Stimulated activated naive CD8-positive, alpha-beta T cell treated with anti-CD3 and anti-CD28 coated beads, Interleukin-15, amount 100 ng/mL, for 72 hours (primary cell): ENCODE measurements around the gene UBAC2.

Source experiments
- ATAC-seq: fragments of 150-1000 bp; cut with Tn5 transposase; 2 replicates; pipeline ENCODE4 v1.10.0; 2021; ENCODE audit warnings: mild to moderate bottlenecking, moderate library complexity
- DNase-seq, 2 donors: peaks; one replicate each; pipeline ENCODE4 v3.0.0; 2021 to 2022
- H3K27ac Mint-ChIP-seq, 2 donors: one replicate each; pipeline ENCODE4 v1.8.0; 2022; ENCODE audit warnings: mild to moderate bottlenecking in 2 of 2, mixed read lengths in 2 of 2, moderate library complexity in 2 of 2
- H3K27me3 Mint-ChIP-seq: one replicate; pipeline ENCODE4 v1.8.0; 2022; ENCODE audit warnings: mixed read lengths
- H3K4me1 Mint-ChIP-seq: one replicate; pipeline ENCODE4 v1.8.0; 2022; ENCODE audit warnings: mild to moderate bottlenecking, mixed read lengths
- H3K4me3 Mint-ChIP-seq, 2 donors: one replicate each; pipeline ENCODE4 v1.8.0; 2022; ENCODE audit warnings: mild to moderate bottlenecking in 2 of 2, mixed read lengths in 2 of 2, moderate library complexity in 1 of 2
- H3K9me3 Mint-ChIP-seq, 2 donors: one replicate each; pipeline ENCODE4 v1.8.0; 2022; ENCODE audit warnings: mixed read lengths in 2 of 2

The UBAC2 gene

DNA sequence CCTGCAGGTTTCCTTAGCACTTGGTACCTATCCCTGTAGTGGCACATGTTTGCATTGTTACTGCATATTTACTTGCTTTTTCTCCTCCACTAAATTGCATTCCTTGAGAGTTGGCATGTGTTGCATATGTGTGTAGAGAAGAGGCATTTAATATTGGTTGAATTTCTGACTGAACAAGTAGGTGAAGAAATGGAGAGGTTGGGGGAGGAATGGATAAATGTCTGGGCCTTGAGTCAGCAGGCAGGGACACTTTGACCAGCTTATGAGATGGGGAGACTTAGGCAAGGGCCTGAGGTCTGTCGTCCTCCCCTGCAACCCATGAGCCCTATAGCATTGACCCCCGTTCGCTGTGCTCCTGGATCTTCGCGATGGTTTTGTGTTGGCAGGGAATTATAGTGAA, 59.6 kb downstream of the UBAC2 start:
- Mint-ChIP-seq H3K27ac (peak overlapping the region in 1 of 2 donors; percentile 29), H3K4me3 (peak overlapping the region; percentile 34 to 91), H3K9me3 (no peaks in the 10 kb centered on the region)

DNA sequence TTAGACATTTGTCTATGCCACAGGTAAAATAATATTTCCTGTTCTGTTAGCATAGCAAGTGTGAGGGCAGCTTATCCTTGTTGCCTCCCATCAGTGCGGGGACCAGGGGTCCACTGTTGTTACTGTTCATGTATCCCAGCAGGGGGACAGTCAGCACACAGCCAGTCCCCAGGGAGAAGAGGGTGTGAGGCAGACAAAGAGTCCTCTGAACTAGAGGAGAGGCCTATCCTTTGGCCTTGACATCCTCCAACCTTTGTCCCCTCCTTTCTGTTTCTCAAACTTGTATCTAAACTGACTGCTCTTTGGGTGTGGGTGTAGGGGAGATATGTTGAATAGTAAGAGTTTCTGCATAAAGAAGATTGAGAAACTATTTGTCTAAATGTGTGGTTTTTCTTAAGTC, 60.4 kb downstream of the UBAC2 start:
- no peaks in the 10 kb centered on the region for H3K9me3 Mint-ChIP-seq
- no peak for ATAC-seq
- peaks cover 77% of the 10 kb centered on the region for H3K4me1 Mint-ChIP-seq
- H3K4me3 Mint-ChIP-seq, result no peak overlapping the region
- H3K27ac Mint-ChIP-seq, result peak overlapping the region; percentile 3 to 59
- no peaks in the 10 kb centered on the region for H3K27me3 Mint-ChIP-seq
- no peak for DNase-seq

More for the DNA sequence above, 59.6 kb downstream of the UBAC2 start:
- H3K4me1 Mint-ChIP-seq, result peaks cover 73% of the 10 kb centered on the region
- DNase-seq (no peak), ATAC-seq (no peak)
- H3K27me3 Mint-ChIP-seq, result no peaks in the 10 kb centered on the region

DNA sequence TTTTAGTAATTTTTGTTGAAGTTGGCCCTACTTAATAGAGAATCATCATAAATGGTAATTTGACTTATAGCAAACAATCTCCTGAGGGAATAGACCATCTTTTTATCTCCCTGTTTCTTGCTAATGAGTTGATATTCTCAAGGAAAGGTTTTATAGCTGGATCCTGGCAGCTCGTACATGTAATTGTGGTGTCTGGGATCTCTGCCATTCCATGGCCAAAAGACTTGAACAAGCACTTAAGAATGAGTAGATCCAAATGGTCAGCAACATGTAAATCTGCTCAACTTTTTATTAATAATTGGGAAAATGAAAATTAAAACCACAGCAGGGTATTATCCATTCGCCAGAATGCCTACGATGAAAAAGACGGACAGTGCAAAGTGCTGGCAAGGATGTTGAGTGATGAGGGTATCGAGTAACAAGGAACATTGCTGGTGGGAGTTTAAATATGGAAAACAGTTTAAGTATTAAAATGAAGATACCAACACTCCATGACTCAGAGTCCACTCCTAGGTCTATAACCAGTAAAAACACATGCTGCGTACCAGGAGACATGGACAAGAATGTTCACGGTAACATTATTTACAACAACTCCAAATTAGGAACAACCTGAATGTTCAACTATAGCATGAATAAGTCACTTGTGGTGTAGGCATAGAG, 62.6 kb downstream of the UBAC2 start:
- no peaks in the 10 kb centered on the region for H3K27me3 Mint-ChIP-seq
- H3K9me3 Mint-ChIP-seq, result no peaks in the 10 kb centered on the region
- peaks cover 74% of the 10 kb centered on the region for H3K4me1 Mint-ChIP-seq
- H3K4me3 Mint-ChIP-seq, result no peak overlapping the region
- no peak for ATAC-seq
- H3K27ac Mint-ChIP-seq, result no peak overlapping the region
- DNase-seq, result no peak

DNA sequence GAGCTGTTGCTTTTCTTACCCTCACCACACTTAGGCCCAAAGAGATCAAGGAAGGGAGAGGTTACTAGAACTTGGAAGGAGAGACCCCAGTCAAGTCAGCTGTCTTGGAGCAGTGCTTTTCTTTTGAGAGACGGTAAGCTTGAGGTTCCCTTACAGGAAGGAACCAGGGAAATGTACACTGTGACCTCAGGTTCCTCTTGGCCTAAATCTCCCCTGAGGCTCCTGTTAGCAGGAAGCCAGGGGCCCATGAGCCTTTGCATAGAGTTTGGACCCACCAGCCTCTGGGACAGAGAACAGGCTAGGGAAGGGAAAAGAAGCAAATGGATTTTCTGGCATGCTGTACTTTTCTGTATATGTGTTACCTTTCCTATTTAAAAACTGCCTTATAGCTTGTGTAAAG, 63.4 kb downstream of the UBAC2 start:
- Mint-ChIP-seq H3K4me1 (peaks cover 73% of the 10 kb centered on the region), H3K27me3 (no peaks in the 10 kb centered on the region), H3K9me3 (no peaks in the 10 kb centered on the region), H3K27ac (peak overlapping the region in 1 of 2 donors; percentile 28), H3K4me3 (no peak overlapping the region)
- ATAC-seq (peak; percentile 21), DNase-seq (no peak)

DNA sequence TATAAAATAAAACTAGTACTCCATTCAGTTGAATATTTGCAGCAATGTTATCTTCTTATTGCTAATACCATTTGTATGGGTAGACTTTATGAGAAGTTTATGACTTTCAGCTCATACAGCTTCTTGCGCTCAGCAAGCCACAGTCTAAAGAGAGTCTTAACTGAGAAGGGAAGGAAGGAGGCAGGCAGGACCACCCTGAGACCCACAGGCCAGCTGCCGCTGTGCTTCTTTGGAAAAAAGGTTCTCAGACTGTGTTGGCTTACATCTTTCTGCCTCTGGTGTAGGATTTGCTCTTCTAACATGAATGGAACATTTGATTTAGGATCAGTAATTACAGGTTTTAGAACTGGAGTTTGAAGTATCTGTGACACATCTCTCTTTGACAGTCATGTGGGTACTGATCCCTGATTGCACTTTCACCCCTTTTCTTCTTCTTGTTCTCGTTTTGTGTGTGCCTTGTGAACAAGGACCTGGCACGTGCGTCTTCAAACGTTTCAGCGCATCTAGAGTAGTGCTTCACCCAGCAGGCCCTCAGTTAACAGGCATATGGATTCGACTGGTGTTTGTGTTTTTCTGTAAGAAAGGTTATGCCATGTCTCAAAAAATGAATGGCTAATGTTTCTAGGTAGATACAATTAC, 64.6 kb downstream of the UBAC2 start:
- ATAC-seq (peak; percentile 73), DNase-seq (peak in 1 of 2 donors; percentile 34)
- Mint-ChIP-seq H3K4me3 (peak overlapping the region in 1 of 2 donors; percentile 27), H3K27ac (peak overlapping the region; percentile 35 to 59), H3K4me1 (peaks cover 62% of the 10 kb centered on the region), H3K9me3 (no peaks in the 10 kb centered on the region), H3K27me3 (no peaks in the 10 kb centered on the region)

DNA sequence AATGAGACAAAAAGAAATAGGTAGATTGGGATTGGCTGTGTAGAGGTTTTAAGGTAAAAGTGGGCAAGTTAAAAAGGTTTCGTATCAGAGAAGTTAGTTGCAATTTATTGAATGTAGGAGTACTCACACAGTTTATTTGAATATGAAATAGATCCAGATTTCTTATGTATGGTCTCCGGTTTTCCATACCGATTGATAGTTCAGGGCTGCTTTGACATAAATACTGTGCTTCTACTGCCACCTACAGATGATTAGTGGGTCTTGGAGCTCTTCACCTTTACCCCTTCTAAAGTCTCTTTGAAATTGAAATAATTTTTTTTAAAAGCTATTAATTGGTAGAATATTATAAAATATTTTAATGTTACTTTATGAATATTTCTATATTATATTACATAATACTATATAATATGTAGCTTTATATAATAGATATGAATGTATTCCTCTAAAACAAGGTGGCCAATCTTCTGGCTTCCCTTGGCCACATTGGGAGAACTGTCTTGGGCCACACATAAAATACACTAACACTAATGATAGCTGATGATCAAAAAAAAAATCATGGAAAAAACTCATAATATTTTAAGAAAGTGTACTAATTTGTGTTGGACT, 65.3 kb downstream of the UBAC2 start:
- DNase-seq (no peak), ATAC-seq (peak; percentile 60)
- H3K4me3 Mint-ChIP-seq, result peak overlapping the region in 1 of 2 donors; percentile 27
- H3K27me3 Mint-ChIP-seq, result no peaks in the 10 kb centered on the region
- no peaks in the 10 kb centered on the region for H3K9me3 Mint-ChIP-seq
- peak overlapping the region in 1 of 2 donors; percentile 59 for H3K27ac Mint-ChIP-seq
- peaks cover 62% of the 10 kb centered on the region for H3K4me1 Mint-ChIP-seq

DNA sequence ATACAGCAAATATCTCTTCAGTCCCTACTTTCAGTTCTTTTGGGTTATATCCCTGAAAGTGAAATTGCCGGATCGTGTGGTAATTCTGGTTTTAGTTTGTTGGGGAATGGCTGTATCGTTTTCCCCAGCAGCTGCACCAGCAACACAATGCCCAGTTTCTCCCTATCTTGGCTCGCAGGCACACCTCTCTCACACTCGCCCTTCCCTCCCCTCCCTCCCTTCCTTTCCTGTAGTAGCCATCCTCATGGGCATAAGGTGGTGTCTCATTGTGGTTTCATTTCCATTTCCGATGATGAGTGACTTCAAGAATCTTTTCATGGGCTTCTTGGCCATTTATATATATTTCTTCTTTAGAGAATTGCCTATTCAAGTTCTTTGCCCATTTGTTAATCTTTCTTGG, 66.2 kb downstream of the UBAC2 start:
- no peak for ATAC-seq
- Mint-ChIP-seq H3K27me3 (no peaks in the 10 kb centered on the region), H3K4me3 (no peak overlapping the region), H3K4me1 (peaks cover 62% of the 10 kb centered on the region), H3K9me3 (no peaks in the 10 kb centered on the region), H3K27ac (no peak overlapping the region)
- DNase-seq, result no peak

DNA sequence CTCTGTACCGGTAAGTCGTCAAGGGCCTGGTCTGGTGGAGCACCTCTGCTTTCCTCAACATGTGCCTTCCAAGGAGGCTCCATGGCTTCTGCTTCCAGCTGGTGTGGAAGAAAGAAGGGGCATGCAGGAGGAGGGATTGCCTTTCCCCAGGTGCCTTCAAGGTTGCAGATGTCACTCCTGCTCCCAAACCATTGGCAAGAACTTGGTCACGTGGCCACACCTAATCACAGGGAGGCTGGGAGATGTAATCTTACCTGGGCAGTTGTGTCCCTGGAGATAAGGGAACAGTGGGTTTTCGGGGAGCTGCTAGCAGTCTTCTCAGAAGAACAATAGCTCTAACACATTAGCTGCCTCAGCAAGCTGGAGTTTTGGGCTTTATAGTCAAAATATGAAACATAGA, 67.3 kb downstream of the UBAC2 start:
- ATAC-seq (no peak), DNase-seq (no peak)
- peaks cover 0 to 10% of the 10 kb centered on the region in 2 donors for H3K9me3 Mint-ChIP-seq
- H3K27ac Mint-ChIP-seq, result peak overlapping the region; percentile 10 to 79
- peaks cover 66% of the 10 kb centered on the region for H3K4me1 Mint-ChIP-seq
- H3K4me3 Mint-ChIP-seq, result no peak overlapping the region
- H3K27me3 Mint-ChIP-seq, result no peaks in the 10 kb centered on the region

DNA sequence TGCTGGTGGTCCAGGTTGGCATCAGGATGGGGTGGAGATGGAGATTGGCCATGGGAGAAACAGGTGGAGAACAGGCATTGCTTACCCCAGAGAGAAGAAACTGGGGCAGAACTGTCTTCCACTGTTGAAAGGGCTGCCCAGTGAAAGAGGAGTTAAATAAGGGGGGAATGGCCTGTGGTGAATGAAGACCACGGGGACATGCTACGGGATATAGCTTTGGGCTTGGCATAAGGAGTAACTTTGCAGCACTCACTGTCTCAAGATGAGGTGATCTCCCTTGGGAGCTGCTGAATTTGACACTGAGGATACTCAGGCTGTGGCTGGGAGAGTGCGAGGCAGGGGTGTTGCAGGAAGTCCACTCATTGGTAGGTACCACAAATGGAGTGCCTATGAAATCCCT, 68.2 kb downstream of the UBAC2 start:
- Mint-ChIP-seq H3K9me3 (peaks cover 0 to 13% of the 10 kb centered on the region in 2 donors), H3K27me3 (no peaks in the 10 kb centered on the region), H3K4me1 (peaks cover 66% of the 10 kb centered on the region), H3K27ac (no peak overlapping the region), H3K4me3 (no peak overlapping the region)
- DNase-seq (no peak), ATAC-seq (no peak)

DNA sequence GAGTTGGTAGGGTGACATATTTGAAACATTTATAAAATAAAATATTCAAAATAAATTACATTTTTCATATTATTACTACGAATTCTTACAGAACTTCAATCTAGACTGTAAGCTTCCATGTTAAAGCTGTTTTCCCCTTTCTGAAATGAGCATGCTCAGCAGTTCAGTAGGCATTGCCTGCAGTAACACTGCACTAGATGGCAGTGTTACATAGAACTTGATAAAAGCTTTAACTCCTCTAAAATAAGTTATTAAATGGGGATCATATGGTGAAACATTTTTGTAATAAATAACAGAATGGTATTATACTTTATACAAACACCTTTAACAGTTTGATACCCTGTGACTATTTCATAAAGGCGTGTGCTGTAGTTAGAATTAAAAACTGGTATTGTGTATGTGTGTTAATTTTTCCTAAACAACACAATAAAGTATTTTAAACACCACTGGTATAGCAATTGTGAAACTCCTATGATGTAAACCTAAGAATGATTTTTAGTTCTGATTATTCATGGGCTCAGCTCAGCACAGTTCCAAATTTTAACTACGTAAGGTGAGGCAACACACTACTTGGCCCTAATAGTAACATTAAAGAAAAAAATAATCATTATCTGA, 69.1 kb downstream of the UBAC2 start:
- peak overlapping the region in 1 of 2 donors; percentile 17 for H3K4me3 Mint-ChIP-seq
- no peak for DNase-seq
- H3K27me3 Mint-ChIP-seq, result no peaks in the 10 kb centered on the region
- peak; percentile 74 for ATAC-seq
- H3K4me1 Mint-ChIP-seq, result peaks cover 66% of the 10 kb centered on the region
- peak overlapping the region in 1 of 2 donors; percentile 79 for H3K27ac Mint-ChIP-seq
- H3K9me3 Mint-ChIP-seq, result peaks cover 0 to 13% of the 10 kb centered on the region in 2 donors

DNA sequence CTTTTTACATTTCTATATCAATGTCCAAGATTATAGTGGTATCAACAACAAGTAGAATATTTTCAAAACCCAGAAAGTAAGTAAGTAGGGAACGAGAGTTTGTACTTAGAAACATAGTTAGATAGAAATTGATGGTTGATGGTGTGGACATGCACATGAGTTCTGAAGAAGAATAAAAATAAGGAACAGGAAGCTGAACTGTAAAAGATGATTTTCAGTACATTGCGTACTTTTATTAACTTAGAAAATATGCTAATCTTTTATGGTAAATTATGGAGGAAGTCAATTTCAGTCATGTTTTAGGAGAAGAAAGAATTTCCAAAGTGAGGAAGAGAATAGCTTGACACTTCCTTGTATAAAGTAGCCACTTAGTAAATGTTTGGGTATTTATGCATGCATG, 69.9 kb downstream of the UBAC2 start:
- H3K4me1 Mint-ChIP-seq, result peaks cover 66% of the 10 kb centered on the region
- H3K9me3 Mint-ChIP-seq, result peaks cover 0 to 13% of the 10 kb centered on the region in 2 donors
- H3K27me3 Mint-ChIP-seq, result no peaks in the 10 kb centered on the region
- ATAC-seq, result no peak
- no peak overlapping the region for H3K4me3 Mint-ChIP-seq
- peak overlapping the region in 1 of 2 donors; percentile 35 for H3K27ac Mint-ChIP-seq
- no peak for DNase-seq

DNA sequence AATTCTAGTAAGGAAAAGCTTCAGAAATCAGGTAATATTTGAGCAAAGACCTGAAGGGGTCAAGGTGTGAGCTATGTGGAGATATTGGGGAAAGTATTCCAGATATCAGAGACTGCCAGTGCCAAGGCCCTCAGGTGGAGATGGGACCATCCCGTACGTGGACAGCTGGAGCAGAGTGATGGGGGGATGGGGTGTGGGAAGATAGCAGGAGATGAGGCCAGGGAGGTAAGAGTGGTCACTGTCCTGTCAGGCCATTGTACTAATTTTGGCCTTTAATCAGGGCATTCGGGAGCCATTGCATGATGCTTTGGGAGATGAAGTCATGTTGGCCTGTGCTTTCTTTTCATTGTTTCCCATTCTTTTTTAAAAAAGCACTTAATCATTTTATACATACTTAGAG, 70.6 kb downstream of the UBAC2 start:
- peak overlapping the region; percentile 10 to 14 for H3K27ac Mint-ChIP-seq
- no peak for ATAC-seq
- H3K27me3 Mint-ChIP-seq, result no peaks in the 10 kb centered on the region
- H3K9me3 Mint-ChIP-seq, result peaks cover 0 to 13% of the 10 kb centered on the region in 2 donors
- peak overlapping the region in 1 of 2 donors; percentile 1 for H3K4me3 Mint-ChIP-seq
- no peak for DNase-seq
- peaks cover 68% of the 10 kb centered on the region for H3K4me1 Mint-ChIP-seq

DNA sequence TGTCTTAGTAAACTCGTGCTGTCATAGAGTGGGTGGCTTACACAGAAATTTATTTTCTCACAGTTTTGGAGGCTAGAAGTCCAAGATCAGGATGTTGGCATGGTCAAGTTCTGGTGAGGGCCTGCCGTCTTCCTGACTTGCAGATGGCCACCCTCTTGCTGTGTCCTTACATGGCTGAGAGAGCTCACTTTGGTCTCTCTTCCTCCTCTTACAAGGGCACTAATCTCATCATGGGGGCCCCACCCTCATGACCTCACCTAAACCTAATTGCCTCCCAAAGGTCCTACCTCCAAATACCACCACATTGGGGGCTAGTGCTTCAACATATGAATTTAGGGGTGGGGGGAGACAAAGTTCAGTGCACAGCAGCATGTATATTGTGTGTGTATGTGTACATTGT, 71.8 kb downstream of the UBAC2 start:
- DNase-seq (no peak), ATAC-seq (no peak)
- H3K4me3 Mint-ChIP-seq, result no peak overlapping the region
- peak overlapping the region in 1 of 2 donors; percentile 93 for H3K27ac Mint-ChIP-seq
- peaks cover 0 to 13% of the 10 kb centered on the region in 2 donors for H3K9me3 Mint-ChIP-seq
- H3K27me3 Mint-ChIP-seq, result no peaks in the 10 kb centered on the region
- peaks cover 80% of the 10 kb centered on the region for H3K4me1 Mint-ChIP-seq

DNA sequence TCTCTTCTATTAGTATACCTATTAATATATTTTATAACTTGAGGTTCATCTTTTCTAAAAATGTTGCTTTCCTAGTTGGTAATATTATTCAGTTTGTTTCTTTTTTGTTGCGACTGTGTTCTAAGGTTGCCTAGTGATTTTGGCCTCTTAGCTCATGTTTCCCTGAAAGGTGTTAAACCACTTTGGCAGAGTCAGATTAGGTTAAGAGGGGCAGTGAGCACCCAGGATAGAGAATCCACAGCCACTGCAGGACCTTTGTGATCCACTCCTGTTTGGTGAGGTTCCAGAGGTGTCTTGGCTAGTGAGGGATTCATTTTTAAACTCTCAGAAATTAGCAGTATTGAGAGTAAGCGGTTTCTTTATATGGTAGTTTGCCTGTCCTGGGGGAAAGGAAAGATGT, 72.5 kb downstream of the UBAC2 start:
- H3K27me3 Mint-ChIP-seq, result no peaks in the 10 kb centered on the region
- peak overlapping the region in 1 of 2 donors; percentile 48 for H3K4me3 Mint-ChIP-seq
- H3K4me1 Mint-ChIP-seq, result peaks cover 87% of the 10 kb centered on the region
- ATAC-seq, result peak; percentile 70
- H3K9me3 Mint-ChIP-seq, result peaks cover 0 to 13% of the 10 kb centered on the region in 2 donors
- H3K27ac Mint-ChIP-seq, result peak overlapping the region; percentile 45 to 93
- no peak for DNase-seq

DNA sequence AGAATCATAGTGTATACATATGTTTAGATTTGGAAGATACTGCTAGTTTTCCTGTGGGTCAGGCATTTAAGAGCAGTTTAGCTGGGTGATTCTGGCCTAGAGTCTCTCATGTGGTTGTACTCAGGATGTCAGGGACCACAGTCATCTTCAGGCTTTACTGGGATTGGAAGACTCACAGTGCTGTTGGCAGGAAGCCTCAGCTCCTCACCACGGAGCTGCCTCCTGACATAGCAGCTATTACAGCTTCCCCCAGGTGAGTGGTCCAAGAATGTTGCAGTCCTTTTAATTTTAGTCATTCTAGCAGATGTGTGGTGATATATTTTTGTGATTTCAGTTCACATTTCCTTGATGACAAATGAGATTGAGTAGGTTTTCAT, 74.4 kb downstream of the UBAC2 start:
- peak overlapping the region; percentile 2 to 24 for H3K4me3 Mint-ChIP-seq
- ATAC-seq (peak; percentile 92), DNase-seq (peak in 1 of 2 donors; percentile 64)
- no peaks in the 10 kb centered on the region for H3K27me3 Mint-ChIP-seq
- peaks cover 0 to 13% of the 10 kb centered on the region in 2 donors for H3K9me3 Mint-ChIP-seq
- peaks cover 98% of the 10 kb centered on the region for H3K4me1 Mint-ChIP-seq
- peak overlapping the region in 1 of 2 donors; percentile 63 for H3K27ac Mint-ChIP-seq

DNA sequence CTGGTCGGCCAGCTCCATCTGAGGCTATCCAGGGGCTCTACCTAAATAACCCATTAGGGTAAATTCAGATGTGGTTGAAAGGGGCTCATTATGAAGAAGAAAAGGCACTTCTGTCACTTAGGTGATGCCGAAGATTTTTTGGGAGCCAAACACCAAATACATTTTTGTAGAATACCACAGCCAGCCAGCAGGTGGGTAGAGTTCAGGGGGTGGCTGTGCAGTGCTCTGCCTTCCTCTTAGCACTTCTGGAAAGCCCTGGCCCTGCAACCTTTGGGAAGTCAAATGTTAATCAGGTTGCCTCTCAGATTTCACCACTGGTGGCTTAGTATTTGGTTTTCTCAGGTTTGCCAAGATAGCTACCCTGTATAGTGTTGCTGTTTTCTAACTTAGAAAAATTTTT, 76.1 kb downstream of the UBAC2 start:
- Mint-ChIP-seq H3K9me3 (peaks cover 0 to 13% of the 10 kb centered on the region in 2 donors), H3K4me3 (peak overlapping the region; percentile 32 to 45), H3K27me3 (no peaks in the 10 kb centered on the region), H3K27ac (peak overlapping the region in 1 of 2 donors; percentile 38), H3K4me1 (peaks cover 99% of the 10 kb centered on the region)
- ATAC-seq (no peak), DNase-seq (no peak)
